HepG2 (cell line): ENCODE data around the gene MPST. TPM values are rescaled to one million over a fixed set of nuclear protein-coding genes. Genes with fewer than 3 reads are reported as not detected.

Source experiments
- ATAC-seq: fragments of 200-7000 bp; cut with Tn5 transposase; 3 replicates; pipeline ENCODE4 v1.9.1; 2020; ENCODE audit warnings: mild to moderate bottlenecking, moderate library complexity
- BruUV-seq: library from RNA; stranded (reverse); fragments of 400-500 nt; replicated peaks from 2 replicates; lab custom pipeline; 2021; lab: Mats Ljungman, UMichigan
- CTCF ChIA-PET: fragments of 300-600 bp; formaldehyde crosslinking; extraction: SDS; loops from one replicate; lab custom pipeline; 2021; ENCODE audit warnings: low total read pairs, inconsistent platforms, low intra/inter-chr PET ratio; lab: Yijun Ruan, JAX
- POLR2A ChIA-PET: fragments of 350-600 bp; sonication (Branson Sonifier 250); formaldehyde crosslinking; loops from one replicate; lab custom pipeline; 2020; ENCODE audit warnings: antibody characterized with exemption, inconsistent platforms; lab: Yijun Ruan, JAX
- DNase-seq: peaks from one replicate; pipeline ENCODE4 v3.0.0-alpha.2; 2015; ENCODE audit warnings: low spot score
- FAIRE-seq: peaks from 3 replicates; lab custom pipeline; 2011; peaks lifted over from hg19 to GRCh38; lab: Jason Lieb, UNC
- H2AFZ ChIP-seq: one replicate; pipeline ENCODE4 v1.6.1; 2011; ENCODE audit warnings: low read length, inconsistent platforms
- H3K27ac ChIP-seq: fragments of 300-600 bp; 3 replicates; pipeline ENCODE4 v1.8.0; 2011; ENCODE audit warnings: mixed run types, mild to moderate bottlenecking, mixed read lengths, low read length, inconsistent platforms; ENCODE audit not compliant: insufficient read depth; ENCODE audit errors: extremely low read length
- H3K27me3 ChIP-seq, 2 experiments: fragments of 200-600 bp in 1 of 2; 2 replicates in 1 of 2; 3 replicates in 1 of 2; pipeline versions ENCODE4 v1.6.0 to v1.8.0; 2011; ENCODE audit warnings: low read length in 2 of 2, mild to moderate bottlenecking in 2 of 2, moderate library complexity in 2 of 2, inconsistent platforms in 1 of 2; ENCODE audit not compliant: insufficient read depth in 2 of 2, control insufficient read depth in 1 of 2
- H3K36me3 ChIP-seq, 2 experiments: fragments of 200-600 bp in 1 of 2; replicated peaks in 1 of 2; 2 replicates in 1 of 2; 3 replicates in 1 of 2; pipeline versions ENCODE4 v1.5.1 to v1.8.0; 2011; ENCODE audit warnings: low read length in 2 of 2, inconsistent platforms in 1 of 2; ENCODE audit not compliant: insufficient read depth in 2 of 2, control insufficient read depth in 1 of 2
- H3K4me1 ChIP-seq: 2 replicates; pipeline ENCODE4 v1.5.1; 2012; ENCODE audit warnings: low read length, inconsistent platforms; ENCODE audit not compliant: insufficient read depth
- H3K4me2 ChIP-seq: 2 replicates; pipeline ENCODE4 v1.6.0; 2011; ENCODE audit warnings: low read depth, low read length, inconsistent platforms
- H3K4me3 ChIP-seq, 3 experiments: fragments of 200-600 bp in 1 of 3; sonication (generic), shearing (Covaris generic) in 1 of 3; replicated peaks in 1 of 3; 2 replicates each; pipeline ENCODE4 v1.5.1; 2011 to 2016; ENCODE audit warnings: low read length in 3 of 3, inconsistent platforms in 2 of 3, low read depth in 2 of 3, mild to moderate bottlenecking in 2 of 3, control low read depth in 1 of 3, mixed read lengths in 1 of 3; ENCODE audit not compliant: insufficient read depth in 1 of 3
- H3K79me2 ChIP-seq: one replicate; pipeline ENCODE4 v1.6.1; 2011; ENCODE audit warnings: low read length, inconsistent platforms; ENCODE audit not compliant: insufficient read depth
- H3K9ac ChIP-seq: 2 replicates; pipeline ENCODE4 v1.6.0; 2011; ENCODE audit warnings: mild to moderate bottlenecking, low read depth, low read length, inconsistent platforms; ENCODE audit not compliant: insufficient read depth
- H3K9me3 ChIP-seq: 2 replicates; pipeline ENCODE4 v1.5.1; 2012; ENCODE audit warnings: mild to moderate bottlenecking, low read length
- H4K20me1 ChIP-seq: 2 replicates; pipeline ENCODE4 v1.6.0; 2011; ENCODE audit warnings: inconsistent platforms, mild to moderate bottlenecking, low read length, moderate library complexity; ENCODE audit not compliant: insufficient read depth
- NR2C2 ChIP-seq: sonication (generic); formaldehyde crosslinking; IDR thresholded peaks from 2 replicates; pipeline ENCODE4 v1.4.0; 2020; ENCODE audit warnings: missing genetic modification reagents, mild to moderate bottlenecking, moderate library complexity, borderline replicate concordance
- TARDBP ChIP-seq: sonication (generic); formaldehyde crosslinking; IDR thresholded peaks from 2 replicates; pipeline ENCODE4 v1.8.0; 2022; ENCODE audit warnings: mild to moderate bottlenecking, missing genetic modification reagents
- ZMYM3 ChIP-seq: sonication (generic); formaldehyde crosslinking; IDR thresholded peaks from 2 replicates; pipeline ENCODE4 v1.5.1; 2020; ENCODE audit warnings: mild to moderate bottlenecking, missing genetic modification reagents
- ZNF670 ChIP-seq: sonication (generic); formaldehyde crosslinking; IDR thresholded peaks from 2 replicates; pipeline ENCODE4 v1.8.0; 2022; ENCODE audit warnings: mild to moderate bottlenecking, missing genetic modification reagents, borderline replicate concordance
- ZNF768 ChIP-seq: sonication (generic); formaldehyde crosslinking; IDR thresholded peaks from 2 replicates; pipeline ENCODE4 v1.4.0; 2020; ENCODE audit warnings: missing genetic modification reagents
- WGBS: methylation state at CpG from one replicate; pipeline ENCODE4 v1.1.6; 2017; ENCODE audit warnings: low lambda C conversion rate; 5-methylcytosine and 5-hydroxymethylcytosine counted together
- in situ Hi-C: cut with HindIII; loops from 2 replicates; pipeline ENCODE4 v1.10.0; 2017; ENCODE audit warnings: low pct_unique_long_range_greater_than_20kb; ENCODE audit not compliant: extremely low pct_ligation_motif_present
- intact Hi-C: fragments of 100-400 bp; cut with micrococcal nuclease; formaldehyde crosslinking; loops from one replicate; pipeline ENCODE4 v1.10.0; 2022; ENCODE audit not compliant: unreplicated experiment
- polyA plus RNA-seq, 8 experiments: library from polyadenylated mRNA; depleted of rRNA in 3 of 8; stranded (reverse) in 7 of 8; unstranded in 1 of 8; fragments of >200 nt; fragmentation: Illumina TruSeq in 4 of 8; extraction: Trizol in 4 of 8; gene quantifications; 2 replicates each; pipeline versions ENCODE4 v1.2.1 to v1.2.3, GENCODE V29; 2011 to 2016; ENCODE audit warnings: low read depth in 4 of 8, missing spikeins in 1 of 8, mixed read lengths in 1 of 8; ENCODE audit not compliant: insufficient read depth in 1 of 8
- total RNA-seq, 5 experiments: library from RNA; depleted of rRNA; stranded (reverse); fragments of >200 nt; fragmentation: Illumina TruSeq; extraction: Trizol; gene quantifications; 2 replicates each; pipeline ENCODE4 v1.2.3, GENCODE V29; 2016; ENCODE audit warnings: low read depth in 1 of 5
- TF ChIP-seq, protein P1 (sequence below): sonication (generic); formaldehyde crosslinking; IDR thresholded peaks from 2 replicates; pipeline ENCODE4 v1.8.0; 2022; ENCODE audit warnings: mild to moderate bottlenecking, missing genetic modification reagents, moderate library complexity
- TF ChIP-seq, protein P2 (sequence below): sonication (generic); formaldehyde crosslinking; IDR thresholded peaks from 2 replicates; pipeline ENCODE4 v1.4.0; 2020; ENCODE audit warnings: missing genetic modification reagents
- TF ChIP-seq, protein P3 (sequence below), 2 experiments: sonication (generic) in 1 of 2; formaldehyde crosslinking in 1 of 2; IDR thresholded peaks; 2 replicates each; pipeline versions ENCODE4 v1.6.1 to v1.9.0; 2014 to 2022; ENCODE audit warnings: antibody characterized with exemption in 1 of 2, borderline replicate concordance in 1 of 2, inconsistent platforms in 1 of 2, low read depth in 1 of 2, missing genetic modification reagents in 1 of 2

MPST gene
- total and polyA plus RNA-seq, 2 of the 13 experiments (the other 11 are each of a cell fraction or from before 2014, with no cell fraction given): 133 to 141 TPM

DNA sequence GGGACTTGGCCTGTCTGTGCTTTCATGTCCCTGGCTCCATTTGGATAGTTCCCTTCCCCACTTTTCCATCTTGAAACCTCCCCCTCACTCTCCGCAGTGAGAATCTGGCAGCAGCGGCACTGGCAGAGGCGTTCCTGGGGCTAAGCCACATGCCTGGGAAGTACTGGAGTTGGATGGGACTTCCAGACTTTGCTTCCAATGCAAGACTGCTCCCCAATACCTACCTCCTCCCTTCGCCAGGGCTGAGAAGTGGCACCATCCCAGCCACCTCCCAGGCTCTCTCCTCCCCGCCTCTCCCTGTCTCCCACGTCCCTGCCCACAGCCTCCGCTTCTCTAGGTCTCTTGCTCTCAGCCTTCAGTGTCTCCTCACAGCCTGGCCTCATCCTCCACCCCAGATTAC is 16.9 kb upstream of the MPST start:
- no peak overlapping the region for H3K4me3 ChIP-seq
- ATAC-seq (no peak), FAIRE-seq (no peak)
- 0 out of 2 replicates have a peak, but pooled peaks have one; percentile 49 for TF ChIP-seq ZNF768 (CRISPR knock-in tag)
- TF ChIP-seq, protein P1, sequence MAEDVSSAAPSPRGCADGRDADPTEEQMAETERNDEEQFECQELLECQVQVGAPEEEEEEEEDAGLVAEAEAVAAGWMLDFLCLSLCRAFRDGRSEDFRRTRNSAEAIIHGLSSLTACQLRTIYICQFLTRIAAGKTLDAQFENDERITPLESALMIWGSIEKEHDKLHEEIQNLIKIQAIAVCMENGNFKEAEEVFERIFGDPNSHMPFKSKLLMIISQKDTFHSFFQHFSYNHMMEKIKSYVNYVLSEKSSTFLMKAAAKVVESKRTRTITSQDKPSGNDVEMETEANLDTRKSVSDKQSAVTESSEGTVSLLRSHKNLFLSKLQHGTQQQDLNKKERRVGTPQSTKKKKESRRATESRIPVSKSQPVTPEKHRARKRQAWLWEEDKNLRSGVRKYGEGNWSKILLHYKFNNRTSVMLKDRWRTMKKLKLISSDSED (CRISPR knock-in tag): no peak
- TF ChIP-seq, protein P2, sequence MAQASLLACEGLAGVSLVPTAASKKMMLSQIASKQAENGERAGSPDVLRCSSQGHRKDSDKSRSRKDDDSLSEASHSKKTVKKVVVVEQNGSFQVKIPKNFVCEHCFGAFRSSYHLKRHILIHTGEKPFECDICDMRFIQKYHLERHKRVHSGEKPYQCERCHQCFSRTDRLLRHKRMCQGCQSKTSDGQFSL: no peak
- TF ChIP-seq, all 625 proteins: peak for 1
- ChIA-PET CTCF (no interaction called here), POLR2A (no interaction called here)
- Histone ChIP-seq H3K4me1 (peaks cover 6% of the 10 kb centered on the region; the same call in 1 of the 2 replicates), H3K27ac (no peak overlapping the region), H3K27me3 (peaks cover 4 to 39% of the 10 kb centered on the region in 2 experiments; a peak in 4 of 5 replicates), H2AFZ (no peak overlapping the region), H3K36me3 (no peaks in the 10 kb centered on the region), H4K20me1 (no peaks in the 10 kb centered on the region), H3K9ac (no peak overlapping the region), H3K4me2 (no peak overlapping the region), H3K79me2 (no peaks in the 10 kb centered on the region), H3K9me3 (no peaks in the 10 kb centered on the region)
- no TSS peak for BruUV-seq
- intact Hi-C loops: no loop called here
- in situ Hi-C loops: no loop called here
- 58% methylated on average over 7 of the region's 7 CpGs for WGBS
- no peak for DNase-seq

DNA sequence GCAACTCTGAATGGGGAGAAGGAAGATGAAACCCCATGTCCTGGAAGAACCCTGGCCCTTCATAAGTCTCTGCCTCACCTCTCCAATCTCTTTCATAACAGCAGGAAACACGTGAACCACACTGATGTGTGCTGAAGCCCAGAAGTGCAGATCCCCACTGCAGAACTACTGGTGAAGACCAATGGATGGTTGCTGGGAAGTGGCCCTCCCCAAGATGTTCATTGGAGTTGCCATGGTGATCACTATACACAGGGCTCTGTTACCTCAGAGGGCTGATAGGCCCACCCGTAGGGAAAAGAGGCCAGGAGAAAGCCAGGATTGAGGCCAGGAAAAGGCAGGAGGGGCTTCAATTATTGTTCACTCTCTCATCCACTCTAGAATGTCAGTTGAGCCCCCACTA is 11.9 kb upstream of the MPST start:
- Histone ChIP-seq H3K4me3 (no peak overlapping the region), H3K9me3 (no peaks in the 10 kb centered on the region), H2AFZ (no peak overlapping the region), H3K36me3 (no peaks in the 10 kb centered on the region), H4K20me1 (no peaks in the 10 kb centered on the region), H3K27ac (no peak overlapping the region), H3K4me2 (no peak overlapping the region), H3K27me3 (peaks cover 4 to 18% of the 10 kb centered on the region in 2 experiments; a peak in 4 of 5 replicates), H3K79me2 (no peaks in the 10 kb centered on the region), H3K9ac (no peak overlapping the region), H3K4me1 (no peaks in the 10 kb centered on the region)
- 0% methylated on average over 2 of the region's 2 CpGs for WGBS
- POLR2A ChIA-PET: no interaction called here
- CTCF ChIA-PET: no interaction called here
- FAIRE-seq (no peak), DNase-seq (no peak), ATAC-seq (no peak)
- in situ Hi-C loops (no loop called here), intact Hi-C loops (no loop called here)
- BruUV-seq: no TSS peak
- TF ChIP-seq ZMYM3 (CRISPR knock-in tag) (no peak), ZNF670 (CRISPR knock-in tag) (no peak), NR2C2 (no peak), TARDBP (no peak)
- TF ChIP-seq, protein P3, sequence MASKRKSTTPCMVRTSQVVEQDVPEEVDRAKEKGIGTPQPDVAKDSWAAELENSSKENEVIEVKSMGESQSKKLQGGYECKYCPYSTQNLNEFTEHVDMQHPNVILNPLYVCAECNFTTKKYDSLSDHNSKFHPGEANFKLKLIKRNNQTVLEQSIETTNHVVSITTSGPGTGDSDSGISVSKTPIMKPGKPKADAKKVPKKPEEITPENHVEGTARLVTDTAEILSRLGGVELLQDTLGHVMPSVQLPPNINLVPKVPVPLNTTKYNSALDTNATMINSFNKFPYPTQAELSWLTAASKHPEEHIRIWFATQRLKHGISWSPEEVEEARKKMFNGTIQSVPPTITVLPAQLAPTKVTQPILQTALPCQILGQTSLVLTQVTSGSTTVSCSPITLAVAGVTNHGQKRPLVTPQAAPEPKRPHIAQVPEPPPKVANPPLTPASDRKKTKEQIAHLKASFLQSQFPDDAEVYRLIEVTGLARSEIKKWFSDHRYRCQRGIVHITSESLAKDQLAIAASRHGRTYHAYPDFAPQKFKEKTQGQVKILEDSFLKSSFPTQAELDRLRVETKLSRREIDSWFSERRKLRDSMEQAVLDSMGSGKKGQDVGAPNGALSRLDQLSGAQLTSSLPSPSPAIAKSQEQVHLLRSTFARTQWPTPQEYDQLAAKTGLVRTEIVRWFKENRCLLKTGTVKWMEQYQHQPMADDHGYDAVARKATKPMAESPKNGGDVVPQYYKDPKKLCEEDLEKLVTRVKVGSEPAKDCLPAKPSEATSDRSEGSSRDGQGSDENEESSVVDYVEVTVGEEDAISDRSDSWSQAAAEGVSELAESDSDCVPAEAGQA (IDR thresholded peaks at IDR 0.05; ENCODE audit: low read depth): no peak
- TF ChIP-seq, protein P3 (CRISPR knock-in tag; IDR thresholded peaks at IDR 0.05; ENCODE audit: borderline replicate concordance): no peak
